CD4-positive, alpha-beta T cell treated with Interleukin-17A for 4 hours (primary cell): ENCODE measurements around the gene ZNF705A.
"Not testable (repeated sequence)": the region's sequence is repeated elsewhere in the genome, so short reads cannot be mapped to it uniquely, and the experiment has no call there.

Experiments used
- DNase-seq: peaks from one replicate; pipeline ENCODE4 v3.0.0-alpha.2; 2020; ENCODE audit warnings: mixed read lengths

The ZNF705A gene

DNA sequence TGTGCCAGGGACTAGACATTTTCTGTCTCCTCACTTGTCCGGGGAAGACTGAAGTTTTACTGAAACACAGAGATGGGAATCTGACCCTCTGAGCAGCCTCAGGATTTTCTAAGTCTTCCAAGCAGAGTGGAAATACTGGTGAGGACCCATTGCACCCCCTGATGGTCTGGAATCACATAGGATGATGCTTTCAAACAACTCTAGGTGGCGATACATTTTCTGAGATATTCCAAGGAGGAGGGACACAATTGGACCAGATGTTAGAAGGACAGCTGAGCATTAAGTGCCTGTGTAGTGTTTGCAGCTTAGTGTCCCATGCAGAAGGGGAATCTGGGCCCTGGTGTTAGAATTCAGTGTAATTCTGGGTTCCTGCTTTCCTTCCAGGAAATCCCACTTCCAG lies 31.3 kb downstream of the ZNF705A start:
- DNase-seq, result not testable (repeated sequence)

DNA sequence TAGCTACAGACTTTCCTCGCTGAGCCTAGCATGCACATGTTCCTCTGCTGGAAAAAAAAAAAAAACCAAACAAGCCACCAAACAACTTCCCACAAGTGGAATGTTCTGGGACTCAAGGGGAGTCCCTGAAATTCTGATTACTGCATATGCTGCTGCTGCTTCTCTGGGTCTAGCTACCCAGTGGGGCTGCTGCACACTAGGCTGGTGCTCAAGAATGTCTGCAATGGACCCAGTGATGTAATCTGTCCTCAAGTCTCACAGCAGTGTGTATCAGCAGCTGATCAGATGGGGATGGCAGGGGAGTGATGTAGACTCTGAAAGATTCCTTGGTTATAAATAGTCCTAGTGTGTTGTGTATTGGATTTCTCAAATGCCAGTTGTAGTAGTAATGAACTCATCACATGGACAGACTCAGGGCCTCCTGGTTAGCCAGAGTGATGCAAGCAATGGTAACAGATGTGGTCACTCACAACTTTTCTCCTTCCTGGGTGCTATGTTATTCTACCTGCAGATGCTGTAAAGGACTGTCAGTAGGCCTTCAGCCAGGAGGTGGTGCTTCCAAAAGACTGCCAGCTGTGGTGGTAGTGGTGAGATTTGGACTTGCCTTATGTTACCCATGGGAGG lies 41.0 kb downstream of the ZNF705A start:
- not testable (repeated sequence) for DNase-seq

DNA sequence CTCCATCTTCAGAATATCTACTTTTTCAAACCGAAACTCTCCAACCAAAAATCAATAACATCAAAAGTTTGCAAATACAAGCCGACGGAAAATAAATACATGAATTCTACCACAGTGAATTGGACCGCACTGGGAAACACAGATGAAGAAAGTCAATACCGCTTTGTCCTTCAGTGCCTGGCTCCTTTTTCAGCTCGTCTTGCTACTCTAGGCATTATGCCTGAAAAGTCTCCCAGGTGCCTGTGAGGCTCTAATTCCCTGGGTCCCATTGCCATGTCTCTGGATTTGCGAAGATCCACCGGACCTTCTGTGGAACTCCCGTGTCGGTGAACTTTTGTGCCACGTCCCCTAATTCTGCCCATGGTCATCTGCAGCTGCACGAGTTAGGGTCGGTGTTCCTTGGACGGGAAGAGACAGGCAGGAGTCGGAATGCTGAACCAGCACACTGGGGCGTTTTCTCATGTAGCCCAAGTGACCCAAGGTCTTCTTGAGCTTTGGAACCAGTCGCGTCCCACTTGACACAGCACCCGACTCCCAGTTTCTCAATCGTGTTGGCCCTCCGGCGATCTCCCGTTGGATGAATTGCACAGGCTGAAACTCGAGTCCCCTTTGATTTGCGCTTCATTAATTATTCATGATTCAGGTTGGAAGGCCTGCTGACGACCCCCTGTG lies 62.0 kb downstream of the ZNF705A start:
- DNase-seq, result not testable (repeated sequence)

DNA sequence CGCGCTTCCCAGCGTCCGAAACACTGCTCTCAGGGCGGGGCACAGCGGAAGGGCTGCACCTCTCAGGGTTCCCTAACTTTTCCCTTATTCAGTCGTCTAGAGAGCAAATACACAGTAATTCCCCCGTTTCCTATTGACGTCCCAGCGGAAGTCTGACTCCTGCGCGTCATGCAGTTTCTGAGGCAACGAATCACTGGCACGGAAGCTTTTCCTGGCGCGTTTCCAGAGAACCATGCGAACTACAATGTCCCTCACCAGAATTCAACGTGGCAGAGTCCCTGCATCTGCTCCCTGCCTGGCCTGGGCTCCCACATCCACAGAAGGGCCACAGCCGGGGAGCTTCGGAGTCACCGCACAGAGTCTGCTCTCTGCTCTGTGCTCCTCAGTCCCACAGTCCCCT lies 64.6 kb downstream of the ZNF705A start:
- DNase-seq, result not testable (repeated sequence)

DNA sequence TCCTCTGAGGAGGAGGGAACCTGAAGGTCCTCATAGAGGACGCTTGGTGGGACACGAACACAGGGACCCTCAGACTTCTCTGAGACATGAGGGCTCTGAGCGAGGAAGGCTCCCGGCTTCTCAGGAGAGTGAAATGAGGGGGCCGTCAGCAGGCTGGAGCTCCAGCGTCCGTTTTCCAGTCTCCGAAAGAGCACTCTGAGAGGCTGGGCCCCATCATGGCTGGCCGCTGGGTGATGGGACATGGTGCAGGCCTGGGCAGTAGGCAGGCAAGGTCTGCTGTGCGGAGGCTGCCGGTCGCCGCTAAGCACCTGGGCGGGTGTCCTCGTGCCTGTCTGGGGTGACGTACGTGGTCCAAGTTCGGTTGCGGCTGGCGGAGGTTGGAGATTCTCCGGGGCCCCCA lies 65.0 kb downstream of the ZNF705A start:
- DNase-seq, result not testable (repeated sequence)

DNA sequence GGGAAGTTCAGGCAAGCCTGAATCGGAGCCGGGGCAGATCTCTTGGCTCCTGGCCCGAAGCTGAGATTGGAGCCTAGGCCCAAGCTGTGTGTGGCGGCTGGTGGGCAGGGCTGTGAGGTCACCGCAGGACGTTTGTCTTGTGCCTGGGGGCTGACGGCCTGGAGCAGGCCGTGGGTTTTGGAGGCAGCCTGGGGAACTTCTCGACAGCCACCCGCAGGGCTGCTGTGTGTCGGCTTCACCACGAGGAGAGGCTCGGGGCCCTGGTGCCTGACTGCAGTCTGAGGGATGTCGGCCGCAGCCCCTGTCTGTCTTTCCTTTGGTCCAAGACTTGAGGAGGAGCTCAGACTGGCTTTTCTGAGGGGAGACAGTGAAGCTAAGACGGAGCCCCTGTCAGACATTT lies 65.5 kb downstream of the ZNF705A start:
- not testable (repeated sequence) for DNase-seq

DNA sequence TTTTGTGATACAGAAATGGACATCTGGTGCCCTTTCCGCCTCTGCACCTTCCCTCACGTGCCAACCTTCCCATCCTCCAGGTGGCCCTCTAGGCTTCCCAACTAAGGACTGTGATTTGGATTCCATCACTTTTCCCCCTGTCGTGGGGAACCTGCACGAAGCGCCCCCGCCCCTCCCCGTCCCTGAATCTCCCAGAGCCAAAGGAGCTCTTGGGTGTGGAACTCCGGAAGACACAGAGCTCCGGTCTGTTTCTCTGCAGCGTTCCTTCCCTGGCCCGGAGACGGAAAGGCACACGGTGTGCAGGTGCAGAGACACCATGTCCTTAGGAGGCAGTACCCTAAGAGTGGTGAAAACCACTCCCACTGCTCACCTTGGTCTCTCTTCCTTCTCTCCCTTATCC lies 66.8 kb downstream of the ZNF705A start:
- DNase-seq, result not testable (repeated sequence)

DNA sequence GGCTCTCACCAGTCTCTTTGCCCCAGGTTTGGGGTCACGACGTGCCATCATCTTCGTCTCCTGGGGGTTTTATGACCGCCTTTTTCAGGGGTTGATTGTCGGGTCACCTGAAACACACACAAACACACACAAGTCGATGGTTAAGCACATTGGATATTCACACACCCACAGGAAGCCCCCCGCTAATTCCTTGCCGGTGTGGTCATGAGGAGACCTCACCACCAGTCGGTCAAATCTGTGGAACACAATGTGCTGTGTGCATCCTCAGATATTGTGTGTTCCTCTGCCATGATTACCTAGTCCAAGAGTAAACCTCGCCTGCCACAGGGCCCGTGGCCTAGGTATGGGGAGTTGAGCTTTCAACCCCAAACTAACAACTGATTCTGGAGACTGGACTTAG lies 68.0 kb downstream of the ZNF705A start:
- DNase-seq, result not testable (repeated sequence)

DNA sequence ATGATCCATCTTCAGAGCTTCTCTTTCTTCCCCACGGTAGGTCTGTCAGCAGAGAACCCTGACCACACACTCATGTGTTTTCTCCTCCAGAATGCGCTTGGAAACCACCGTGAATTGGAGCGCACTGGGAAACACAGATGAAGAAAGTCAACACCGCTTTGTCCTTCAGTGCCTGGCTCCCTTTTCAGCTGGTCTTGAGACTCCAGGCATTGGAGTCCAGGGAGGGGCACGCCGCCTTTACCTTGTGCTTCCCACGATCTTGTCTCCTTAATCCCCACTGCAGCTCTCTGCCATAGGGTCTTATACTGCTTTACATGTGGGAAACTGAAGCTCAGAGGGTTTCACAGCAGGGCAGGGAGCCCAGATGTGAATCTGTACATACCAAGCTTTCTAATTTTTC lies 69.5 kb downstream of the ZNF705A start:
- no peak for DNase-seq

DNA sequence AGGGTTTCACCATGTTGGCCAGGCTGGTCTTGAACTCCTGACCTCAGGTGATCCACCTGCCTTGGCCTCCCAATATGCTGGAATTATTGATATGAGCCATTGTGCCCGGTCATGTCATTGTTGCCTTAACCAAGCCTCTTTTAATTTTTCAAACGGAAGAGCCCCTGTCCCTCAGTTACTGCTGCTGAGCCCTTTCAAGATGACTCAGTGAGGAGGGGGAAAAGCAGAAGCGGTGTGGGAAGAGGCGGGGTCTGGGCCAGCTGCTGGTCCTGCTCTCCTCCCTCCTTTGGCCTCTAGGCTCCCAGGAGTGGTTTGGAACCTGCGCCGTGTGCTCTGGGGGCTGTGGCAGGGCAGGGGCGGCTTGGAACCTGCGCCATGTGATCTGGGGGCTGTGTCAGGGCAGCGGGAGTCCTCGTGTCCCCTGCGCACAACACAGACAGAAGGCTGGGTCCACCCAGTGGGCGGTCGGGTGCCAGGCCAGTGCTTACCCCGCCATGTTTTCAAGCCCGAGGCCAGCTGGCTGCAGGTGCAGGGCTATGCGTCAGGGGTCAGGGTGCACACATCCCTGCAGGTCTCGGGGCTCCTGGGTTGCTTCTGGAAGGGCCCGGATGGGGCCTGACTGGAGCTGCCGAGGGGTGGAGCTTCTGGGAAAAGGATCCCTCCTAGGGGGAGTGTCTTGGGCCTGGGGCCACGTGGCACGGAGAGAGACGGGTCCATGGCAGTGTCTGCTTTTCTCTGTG lies 70.3 kb downstream of the ZNF705A start, which contains the start of gene FAM90A1:
FAM90A1 (minus strand) TSS at position 627 of the 740 bp plus-strand sequence. CDS start 2,786 bp downstream, outside the sequence.
- peak; percentile 24 for DNase-seq

DNA sequence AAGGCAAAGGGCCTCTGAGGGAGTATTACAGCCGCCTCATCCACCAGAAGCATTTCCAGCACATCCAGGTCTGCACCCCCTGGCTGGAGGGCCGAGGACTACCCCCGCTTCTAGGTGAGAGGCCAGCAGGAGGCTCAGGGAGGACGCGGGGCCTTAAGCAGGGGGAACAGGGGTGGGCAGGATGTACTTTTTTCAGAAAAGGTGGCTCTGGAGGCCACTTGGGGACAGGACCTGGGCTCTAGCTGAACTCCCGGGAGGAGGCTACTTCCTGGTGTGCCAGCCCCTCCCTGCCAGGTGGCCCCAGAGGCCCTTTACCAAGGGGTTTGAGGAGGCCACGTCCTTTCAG lies 70.9 kb downstream of the ZNF705A start:
- not testable (repeated sequence) for DNase-seq

DNA sequence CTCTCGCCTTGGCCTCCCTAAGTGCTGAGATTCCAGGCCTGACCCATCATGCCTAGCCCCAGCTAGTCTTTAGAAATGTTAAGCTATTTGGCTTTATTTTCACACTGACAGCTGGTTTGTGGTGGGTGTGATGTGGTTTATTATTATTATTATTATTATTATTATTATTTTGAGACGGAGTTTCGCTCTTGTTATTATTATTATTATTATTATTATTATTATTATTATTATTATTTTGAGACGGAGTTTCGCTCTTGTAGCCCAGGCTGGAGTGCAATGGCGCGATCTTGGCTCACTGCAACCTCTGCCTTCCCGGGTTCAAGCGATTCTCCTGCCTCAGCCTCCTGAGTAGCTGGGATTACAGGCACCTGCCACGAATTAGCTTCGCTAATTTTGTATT lies 71.8 kb downstream of the ZNF705A start:
- not testable (repeated sequence) for DNase-seq

DNA sequence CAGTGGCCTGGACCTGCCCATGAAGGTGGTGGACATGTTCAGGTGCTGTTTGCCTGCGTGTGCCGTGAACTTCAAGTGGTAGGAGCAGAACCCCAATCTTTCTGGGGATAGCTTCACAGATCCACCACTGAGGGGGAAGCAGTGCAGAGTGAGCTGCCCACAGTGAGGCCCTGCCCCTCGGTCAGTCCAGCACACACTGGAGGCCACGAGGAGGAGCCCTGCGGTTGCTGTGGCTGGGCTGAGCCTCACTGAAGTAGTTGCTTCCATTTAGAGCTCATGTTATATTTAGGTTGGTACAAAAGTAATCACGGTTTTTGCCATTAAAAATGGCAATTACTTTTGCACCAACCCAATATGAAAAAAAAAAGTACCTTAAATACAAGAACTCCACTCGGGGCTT lies 72.7 kb downstream of the ZNF705A start:
- not testable (repeated sequence) for DNase-seq
